HepG2 (cell line): ENCODE data around the gene SLC25A10. TPM values are rescaled to one million over a fixed set of nuclear protein-coding genes. Genes with fewer than 3 reads are reported as not detected.
A peak's percentile ranks its signal among the peaks of the same experiment; 100 is the strongest.

Source experiments
- BATF2 ChIP-seq: sonication (generic); formaldehyde crosslinking; IDR thresholded peaks from 2 replicates; pipeline ENCODE4 v1.8.0; 2022; ENCODE audit warnings: mild to moderate bottlenecking, missing genetic modification reagents, moderate library complexity
- CHD2 ChIP-seq: IDR thresholded peaks from 2 replicates; pipeline ENCODE4 v1.6.1; 2011; ENCODE audit warnings: low read depth, low read length, improper control_type of control experiment
- CHD4 ChIP-seq: fragments of 200-600 bp; sonication (generic); IDR thresholded peaks from 2 replicates; pipeline ENCODE4 v1.7.0; 2017; ENCODE audit warnings: mild to moderate bottlenecking, low read length, borderline replicate concordance
- CREB3 ChIP-seq: sonication (generic); formaldehyde crosslinking; IDR thresholded peaks from 2 replicates; pipeline ENCODE4 v1.5.0; 2020; ENCODE audit warnings: missing genetic modification reagents
- FOSL2 ChIP-seq: sonication (generic); formaldehyde crosslinking; IDR thresholded peaks from 2 replicates; pipeline ENCODE4 v1.4.0; 2020; ENCODE audit warnings: missing genetic modification reagents
- GTF2F1 ChIP-seq: fragments of 150-350 bp; IDR thresholded peaks from 2 replicates; pipeline ENCODE4 v1.6.1; 2014; ENCODE audit warnings: low read length
- HMGA1 ChIP-seq: sonication (generic); formaldehyde crosslinking; conservative IDR thresholded peaks from 2 replicates; pipeline ENCODE4 v1.4.0; 2020; ENCODE audit warnings: missing genetic modification reagents
- JARID2 ChIP-seq: sonication (generic); formaldehyde crosslinking; IDR thresholded peaks from 2 replicates; pipeline ENCODE4 v1.8.1; 2023; ENCODE audit warnings: missing genetic modification reagents, inconsistent platforms; ENCODE audit not compliant: insufficient replicate concordance
- KLF15 ChIP-seq: sonication (generic); formaldehyde crosslinking; IDR thresholded peaks from 2 replicates; pipeline ENCODE4 v1.8.1; 2023; ENCODE audit warnings: borderline replicate concordance, mild to moderate bottlenecking, inconsistent platforms, missing genetic modification reagents, mixed read lengths
- KMT2B ChIP-seq: IDR thresholded peaks from 2 replicates; pipeline ENCODE4 v1.6.1; 2016; ENCODE audit warnings: missing genetic modification reagents, missing compliant biosample characterization
- NFE2L2 ChIP-seq: fragments of 150-350 bp; IDR thresholded peaks from 2 replicates; pipeline ENCODE4 v1.6.1; 2014; ENCODE audit warnings: low read length
- PHB2 ChIP-seq: fragments of 450-650 bp; IDR thresholded peaks from 2 replicates; pipeline ENCODE4 v1.6.1; 2018; ENCODE audit not compliant: partially characterized antibody
- RFX1 ChIP-seq: fragments of 450-650 bp; IDR thresholded peaks from 2 replicates; pipeline ENCODE4 v1.6.1; 2017
- SKI ChIP-seq: fragments of 450-650 bp; IDR thresholded peaks from one replicate; pipeline ENCODE4 v1.6.1; 2018; ENCODE audit warnings: mild to moderate bottlenecking; ENCODE audit not compliant: partially characterized antibody
- SOX5 ChIP-seq: IDR thresholded peaks from 2 replicates; pipeline ENCODE4 v1.6.1; 2016; ENCODE audit warnings: borderline replicate concordance
- ZNF407 ChIP-seq: sonication (generic); formaldehyde crosslinking; IDR thresholded peaks from one replicate; pipeline ENCODE4 v1.5.1; 2020; ENCODE audit warnings: mild to moderate bottlenecking, missing genetic modification reagents; ENCODE audit errors: not compliant biosample characterization
- ZNF790 ChIP-seq: sonication (generic); formaldehyde crosslinking; IDR thresholded peaks from 2 replicates; pipeline ENCODE4 v1.8.0; 2022; ENCODE audit warnings: missing genetic modification reagents, mild to moderate bottlenecking, borderline replicate concordance
- polyA plus RNA-seq, 8 experiments: library from polyadenylated mRNA; depleted of rRNA in 3 of 8; stranded (reverse) in 7 of 8; unstranded in 1 of 8; fragments of >200 nt; fragmentation: Illumina TruSeq in 4 of 8; extraction: Trizol in 4 of 8; gene quantifications; 2 replicates each; pipeline versions ENCODE4 v1.2.1 to v1.2.3, GENCODE V29; 2011 to 2016; ENCODE audit warnings: low read depth in 4 of 8, missing spikeins in 1 of 8, mixed read lengths in 1 of 8; ENCODE audit not compliant: insufficient read depth in 1 of 8
- total RNA-seq, 5 experiments: library from RNA; depleted of rRNA; stranded (reverse); fragments of >200 nt; fragmentation: Illumina TruSeq; extraction: Trizol; gene quantifications; 2 replicates each; pipeline ENCODE4 v1.2.3, GENCODE V29; 2016; ENCODE audit warnings: low read depth in 1 of 5

The SLC25A10 gene
- total and polyA plus RNA-seq, 2 of the 13 experiments (the other 11 are each of a cell fraction or from before 2014, with no cell fraction given) = 46.5 to 140 TPM

- TF ChIP-seq FOSL2 (peak; percentile 79), SOX5 (CRISPR knock-in tag) (peak; percentile 82), ZNF790 (CRISPR knock-in tag) (peak; percentile 61; the same call in 1 of the 2 replicates), HMGA1 (CRISPR knock-in tag) (no peak), PHB2 (no peak), CHD4 (no peak), KMT2B (peak; percentile 93), CREB3 (CRISPR knock-in tag) (peak; percentile 90; the same call in 1 of the 2 replicates), CHD2 (no peak), SKI (peak; percentile 21), KLF15 (CRISPR knock-in tag) (peak; percentile 99), GTF2F1 (no peak), BATF2 (CRISPR knock-in tag) (peak; percentile 98), NFE2L2 (no peak), ZNF407 (CRISPR knock-in tag) (peak; percentile 96), RFX1 (no peak), JARID2 (CRISPR knock-in tag) (peak; percentile 93)
Observed at GRCh38 chr17:81727324-81728031, 15.4 kb downstream of the SLC25A10 start (continued).
